ENCODE measurements around the gene YWHAQ.
A peak's percentile ranks its signal among the peaks of the same experiment; 100 is the strongest.
"Not testable (repeated sequence)": the region's sequence is repeated elsewhere in the genome, so short reads cannot be mapped to it uniquely, and the experiment has no call there.

YWHAQ gene

GRCh38 chr2:9630117-9630735, 571 bp downstream of the YWHAQ start:
- peak; percentile 84 for DNase-seq

GRCh38 chr2:9629222-9630116, 1.3 kb downstream of the YWHAQ start:
- no peak for DNase-seq

- DNase-seq = no peak
These were observed 3.5 kb downstream of the YWHAQ start for GRCh38 chr2:9627310-9627709.

- DNase-seq = no peak
These were observed 7.6 kb downstream of the YWHAQ start for GRCh38 chr2:9623151-9623550.

- not testable (repeated sequence) for DNase-seq
These were observed 9.1 kb downstream of the YWHAQ start for GRCh38 chr2:9621655-9622054.

- no peak for DNase-seq
These were observed 12.4 kb downstream of the YWHAQ start for GRCh38 chr2:9618410-9618809.

GRCh38 chr2:9617749-9618148, 13.0 kb downstream of the YWHAQ start:
- DNase-seq = no peak

GRCh38 chr2:9617296-9617695, 13.5 kb downstream of the YWHAQ start:
- DNase-seq = no peak

- no peak for DNase-seq
These were observed 16.2 kb downstream of the YWHAQ start for GRCh38 chr2:9614562-9614961.

- no peak for DNase-seq
These were observed 17.5 kb downstream of the YWHAQ start for GRCh38 chr2:9613291-9613690.

- not testable (repeated sequence) for DNase-seq
These were observed 19.3 kb downstream of the YWHAQ start for GRCh38 chr2:9611549-9611912.

- DNase-seq = no peak
These were observed 19.8 kb downstream of the YWHAQ start for GRCh38 chr2:9610781-9611548.

- not testable (repeated sequence) for DNase-seq
These were observed 22.3 kb downstream of the YWHAQ start for GRCh38 chr2:9608491-9608890.

GRCh38 chr2:9602412-9602811, 28.4 kb downstream of the YWHAQ start:
- DNase-seq = no peak

- DNase-seq = no peak
These were observed 29.4 kb downstream of the YWHAQ start for GRCh38 chr2:9601397-9601796.

GRCh38 chr2:9599430-9599829, 31.4 kb downstream of the YWHAQ start:
- no peak for DNase-seq

- DNase-seq = no peak
These were observed 34.0 kb downstream of the YWHAQ start for GRCh38 chr2:9596621-9597311.

- no peak for DNase-seq
These were observed 35.1 kb downstream of the YWHAQ start for GRCh38 chr2:9595746-9596145.

GRCh38 chr2:9595256-9595655, 35.5 kb downstream of the YWHAQ start:
- DNase-seq = not testable (repeated sequence)

- DNase-seq = no peak
These were observed 36.3 kb downstream of the YWHAQ start for GRCh38 chr2:9594366-9595054.

GRCh38 chr2:9593925-9594324, 36.9 kb downstream of the YWHAQ start:
- DNase-seq = no peak

GRCh38 chr2:9592699-9593098, 38.1 kb downstream of the YWHAQ start:
- no peak for DNase-seq

Data from activated naive CD4-positive, alpha-beta T cell treated with anti-CD3 and anti-CD28 coated beads, Interleukin-2, amount 50 U/mL, for 16 hours (primary cell).